ENCODE results near the gene RPTOR.

The RPTOR gene

DNA sequence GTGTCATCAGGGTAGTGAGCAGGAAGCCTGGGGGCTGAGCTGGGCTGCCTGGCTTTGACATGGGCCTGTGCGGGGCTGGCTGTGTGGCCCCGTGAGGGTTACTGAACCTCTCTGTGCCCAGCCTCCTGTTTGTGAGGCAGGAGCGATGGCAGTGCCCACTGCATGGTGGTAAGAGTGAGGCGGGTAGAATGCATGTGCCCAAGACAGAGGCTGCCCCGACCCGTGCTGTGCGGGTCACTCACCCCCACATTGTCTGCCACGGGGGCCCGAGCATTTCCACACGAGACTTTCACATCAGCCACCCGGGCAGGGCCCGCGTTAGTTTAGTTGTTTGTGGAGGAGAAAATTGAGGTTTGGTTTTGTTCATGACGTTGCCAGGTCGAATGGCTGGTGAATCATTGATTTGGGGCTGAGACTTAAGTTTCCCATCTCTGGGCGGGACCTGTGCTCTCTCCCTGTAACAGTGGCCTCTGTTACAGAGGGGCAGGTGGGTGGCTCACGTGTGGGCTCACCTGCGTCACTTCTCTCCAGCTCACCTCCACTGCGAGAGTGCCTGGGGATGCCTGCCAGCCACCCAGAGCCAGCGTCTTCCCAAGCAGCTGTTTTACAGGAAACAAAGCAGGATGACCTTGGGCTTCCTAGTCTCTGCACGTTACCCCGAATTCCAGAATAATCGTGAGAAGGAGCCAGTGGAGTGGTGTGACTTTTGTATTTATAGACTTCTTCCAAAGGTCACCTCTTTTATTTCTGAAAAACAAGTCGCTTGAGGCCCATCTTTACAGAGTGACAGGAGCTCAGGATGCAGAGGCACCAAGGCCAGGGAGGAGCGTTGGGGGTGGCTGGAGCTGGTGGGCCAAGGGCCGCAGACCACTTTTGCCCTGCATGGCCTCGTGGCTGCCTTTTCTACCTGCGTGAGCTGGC lies 150.6 kb downstream of the RPTOR start:
- TF ChIP-seq SNAI2 (CRISPR knock-in tag; IDR thresholded peaks at IDR 0.05) (no peak), ZFP3 (CRISPR knock-in tag; IDR thresholded peaks at IDR 0.05) (no peak), TCF4 (CRISPR knock-in tag; IDR thresholded peaks at IDR 0.05; ENCODE audit: borderline replicate concordance) (no peak), RARB (CRISPR knock-in tag; IDR thresholded peaks at IDR 0.05) (no peak), PPARA (CRISPR knock-in tag; IDR thresholded peaks at IDR 0.05; ENCODE audit: borderline replicate concordance) (no peak), PATZ1 (CRISPR knock-in tag; IDR thresholded peaks at IDR 0.05; ENCODE audit: borderline replicate concordance) (no peak), ZC3H10 (CRISPR knock-in tag; IDR thresholded peaks at IDR 0.05) (no peak), TOX (CRISPR knock-in tag; IDR thresholded peaks at IDR 0.05; ENCODE audit: borderline replicate concordance) (no peak), ZNF565 (CRISPR knock-in tag; conservative IDR thresholded peaks at IDR 0.05; ENCODE audit: low read depth) (no peak), OSR1 (CRISPR knock-in tag; IDR thresholded peaks at IDR 0.05) (no peak), CSDC2 (CRISPR knock-in tag; IDR thresholded peaks at IDR 0.05) (no peak), ZNF8 (CRISPR knock-in tag; IDR thresholded peaks at IDR 0.05) (no peak)
- TF ChIP-seq, protein P1, sequence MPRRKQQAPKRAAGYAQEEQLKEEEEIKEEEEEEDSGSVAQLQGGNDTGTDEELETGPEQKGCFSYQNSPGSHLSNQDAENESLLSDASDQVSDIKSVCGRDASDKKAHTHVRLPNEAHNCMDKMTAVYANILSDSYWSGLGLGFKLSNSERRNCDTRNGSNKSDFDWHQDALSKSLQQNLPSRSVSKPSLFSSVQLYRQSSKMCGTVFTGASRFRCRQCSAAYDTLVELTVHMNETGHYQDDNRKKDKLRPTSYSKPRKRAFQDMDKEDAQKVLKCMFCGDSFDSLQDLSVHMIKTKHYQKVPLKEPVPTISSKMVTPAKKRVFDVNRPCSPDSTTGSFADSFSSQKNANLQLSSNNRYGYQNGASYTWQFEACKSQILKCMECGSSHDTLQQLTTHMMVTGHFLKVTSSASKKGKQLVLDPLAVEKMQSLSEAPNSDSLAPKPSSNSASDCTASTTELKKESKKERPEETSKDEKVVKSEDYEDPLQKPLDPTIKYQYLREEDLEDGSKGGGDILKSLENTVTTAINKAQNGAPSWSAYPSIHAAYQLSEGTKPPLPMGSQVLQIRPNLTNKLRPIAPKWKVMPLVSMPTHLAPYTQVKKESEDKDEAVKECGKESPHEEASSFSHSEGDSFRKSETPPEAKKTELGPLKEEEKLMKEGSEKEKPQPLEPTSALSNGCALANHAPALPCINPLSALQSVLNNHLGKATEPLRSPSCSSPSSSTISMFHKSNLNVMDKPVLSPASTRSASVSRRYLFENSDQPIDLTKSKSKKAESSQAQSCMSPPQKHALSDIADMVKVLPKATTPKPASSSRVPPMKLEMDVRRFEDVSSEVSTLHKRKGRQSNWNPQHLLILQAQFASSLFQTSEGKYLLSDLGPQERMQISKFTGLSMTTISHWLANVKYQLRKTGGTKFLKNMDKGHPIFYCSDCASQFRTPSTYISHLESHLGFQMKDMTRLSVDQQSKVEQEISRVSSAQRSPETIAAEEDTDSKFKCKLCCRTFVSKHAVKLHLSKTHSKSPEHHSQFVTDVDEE (CRISPR knock-in tag; IDR thresholded peaks at IDR 0.05), result no peak

GRCh38 chr17:80695979-80696378 lies 151.3 kb downstream of the RPTOR start:
- peak; percentile 43 for ATAC-seq
- TF ChIP-seq, protein P1 (CRISPR knock-in tag; IDR thresholded peaks at IDR 0.05), result peak; percentile 69; the same call in 1 of the 2 replicates
- peak; percentile 26; the same call in 1 of the 2 replicates for TF ChIP-seq ISL1 (CRISPR knock-in tag; IDR thresholded peaks at IDR 0.05)
- TF ChIP-seq TCF4 (CRISPR knock-in tag; IDR thresholded peaks at IDR 0.05; ENCODE audit: borderline replicate concordance), result peak; percentile 67; the same call in 1 of the 2 replicates
- TF ChIP-seq ZFP30 (CRISPR knock-in tag; IDR thresholded peaks at IDR 0.05), result no peak

More for the DNA sequence above, 150.6 kb downstream of the RPTOR start:
- peak; percentile 10; the same call in 2 of the 3 replicates for ATAC-seq

- no peak for TF ChIP-seq PPARA (CRISPR knock-in tag; IDR thresholded peaks at IDR 0.05; ENCODE audit: borderline replicate concordance)
Observed at GRCh38 chr17:80696456-80696855, 151.8 kb downstream of the RPTOR start.

GRCh38 chr17:80696964-80697363 lies 152.3 kb downstream of the RPTOR start:
- TF ChIP-seq ISL1 (CRISPR knock-in tag; IDR thresholded peaks at IDR 0.05), result no peak
- no peak for TF ChIP-seq ZFP30 (CRISPR knock-in tag; IDR thresholded peaks at IDR 0.05)
- no peak for TF ChIP-seq OSR1 (CRISPR knock-in tag; IDR thresholded peaks at IDR 0.05)
- no peak for TF ChIP-seq SNAI2 (CRISPR knock-in tag; IDR thresholded peaks at IDR 0.05)
- no peak for TF ChIP-seq ESRRG (CRISPR knock-in tag; IDR thresholded peaks at IDR 0.05)
- TF ChIP-seq POU6F1 (CRISPR knock-in tag; IDR thresholded peaks at IDR 0.05; ENCODE audit: borderline replicate concordance, low read depth), result no peak
- TF ChIP-seq RARB (CRISPR knock-in tag; IDR thresholded peaks at IDR 0.05), result no peak
- no peak for TF ChIP-seq GLIS3 (CRISPR knock-in tag; IDR thresholded peaks at IDR 0.05)
- TF ChIP-seq TCF4 (CRISPR knock-in tag; IDR thresholded peaks at IDR 0.05; ENCODE audit: borderline replicate concordance), result no peak
- no peak for ATAC-seq

More at GRCh38 chr17:80696456-80696855, 151.8 kb downstream of the RPTOR start:
- ATAC-seq, result peak; percentile 14; the same call in 2 of the 3 replicates

Measured in SK-N-SH treated with all-trans-retinoic acid at 6 μM for 48 hours (cell line).